ENCODE measurements around the gene NPLOC4.

Gene NPLOC4

GRCh38 chr17:81607431-81607830 is 29.5 kb downstream of the NPLOC4 start:
- H3K27me3 ChIP-seq (ENCODE audit: insufficient read depth, low read length, poor library complexity, severe bottlenecking) = no peaks in the 10 kb centered on the region
- H4K20me1 ChIP-seq (ENCODE audit: insufficient read depth, low read length, poor library complexity, severe bottlenecking) = no peaks in the 10 kb centered on the region
- H3K4me2 ChIP-seq (ENCODE audit: low read depth, low read length, poor library complexity, severe bottlenecking) = no peak overlapping the region
- H3K79me2 ChIP-seq (ENCODE audit: insufficient read depth, low read length) = 0 out of 2 replicates have a peak, but pooled peaks cover 5% of the 10 kb centered on the region
- H3K9me3 ChIP-seq (ENCODE audit: insufficient read depth, low read depth, low read length) = no peaks in the 10 kb centered on the region
- no peak overlapping the region for H3K9ac ChIP-seq (ENCODE audit: low read depth, low read length, poor library complexity, severe bottlenecking)
- no peak overlapping the region for H3K4me3 ChIP-seq (ENCODE audit: low read length, poor library complexity, severe bottlenecking)
- no peaks in the 10 kb centered on the region for H3K9me2 ChIP-seq (replicated peaks; ENCODE audit: low read depth, low read length)
- H3F3A ChIP-seq (ENCODE audit: low read depth) = no peaks in the 10 kb centered on the region
- peaks cover 78% of the 10 kb centered on the region for H3K36me3 ChIP-seq (ENCODE audit: insufficient read depth, low read length)
- TF ChIP-seq CTCF (conservative IDR thresholded peaks at IDR 0.05; ENCODE audit: low read length) (no peak), EZH2phosphoT487 (IDR thresholded peaks at IDR 0.05; ENCODE audit: borderline replicate concordance) (no peak)
- H2AFZ ChIP-seq (ENCODE audit: low read length) = no peak overlapping the region
- H3K4me1 ChIP-seq (ENCODE audit: insufficient read depth, low read length, poor library complexity, severe bottlenecking) = no peaks in the 10 kb centered on the region

- H3K9ac ChIP-seq (ENCODE audit: low read depth, low read length, poor library complexity, severe bottlenecking) = no peak overlapping the region
- H4K20me1 ChIP-seq (ENCODE audit: insufficient read depth, low read length, poor library complexity, severe bottlenecking) = no peaks in the 10 kb centered on the region
- H3K79me2 ChIP-seq (ENCODE audit: insufficient read depth, low read length) = no peaks in the 10 kb centered on the region
- H3K4me3 ChIP-seq (ENCODE audit: low read length, poor library complexity, severe bottlenecking) = no peak overlapping the region
- no peaks in the 10 kb centered on the region for H3K9me3 ChIP-seq (ENCODE audit: insufficient read depth, low read depth, low read length)
- no peak overlapping the region for H2AFZ ChIP-seq (ENCODE audit: low read length)
- H3F3A ChIP-seq (ENCODE audit: low read depth) = no peaks in the 10 kb centered on the region
- H3K4me2 ChIP-seq (ENCODE audit: low read depth, low read length, poor library complexity, severe bottlenecking) = no peak overlapping the region
- TF ChIP-seq EZH2phosphoT487 (IDR thresholded peaks at IDR 0.05; ENCODE audit: borderline replicate concordance) (no peak), CTCF (conservative IDR thresholded peaks at IDR 0.05; ENCODE audit: low read length) (no peak)
- no peaks in the 10 kb centered on the region for H3K27me3 ChIP-seq (ENCODE audit: insufficient read depth, low read length, poor library complexity, severe bottlenecking)
- H3K9me2 ChIP-seq (replicated peaks; ENCODE audit: low read depth, low read length) = no peaks in the 10 kb centered on the region
- H3K36me3 ChIP-seq (ENCODE audit: insufficient read depth, low read length) = peaks cover 84% of the 10 kb centered on the region
- H3K4me1 ChIP-seq (ENCODE audit: insufficient read depth, low read length, poor library complexity, severe bottlenecking) = no peaks in the 10 kb centered on the region
These were observed 32.9 kb downstream of the NPLOC4 start for GRCh38 chr17:81603846-81604610.

- Histone ChIP-seq H3K4me1 (ENCODE audit: insufficient read depth, low read length, poor library complexity, severe bottlenecking) (no peaks in the 10 kb centered on the region), H3K36me3 (ENCODE audit: insufficient read depth, low read length) (peaks cover 76% of the 10 kb centered on the region)
These were observed 35.3 kb downstream of the NPLOC4 start for GRCh38 chr17:81601525-81602120.

More at GRCh38 chr17:81601525-81602120, 35.3 kb downstream of the NPLOC4 start:
- H3K79me2 ChIP-seq (ENCODE audit: insufficient read depth, low read length) = no peaks in the 10 kb centered on the region
- no peak overlapping the region for H3K4me3 ChIP-seq (ENCODE audit: low read length, poor library complexity, severe bottlenecking)
- H4K20me1 ChIP-seq (ENCODE audit: insufficient read depth, low read length, poor library complexity, severe bottlenecking) = no peaks in the 10 kb centered on the region
- H3K4me2 ChIP-seq (ENCODE audit: low read depth, low read length, poor library complexity, severe bottlenecking) = no peak overlapping the region
- H2AFZ ChIP-seq (ENCODE audit: low read length) = no peak overlapping the region
- TF ChIP-seq CTCF (conservative IDR thresholded peaks at IDR 0.05; ENCODE audit: low read length) = peak; percentile 91
- TF ChIP-seq EZH2phosphoT487 (IDR thresholded peaks at IDR 0.05; ENCODE audit: borderline replicate concordance) = no peak
- H3K27me3 ChIP-seq (ENCODE audit: insufficient read depth, low read length, poor library complexity, severe bottlenecking) = no peaks in the 10 kb centered on the region
- H3K9me2 ChIP-seq (replicated peaks; ENCODE audit: low read depth, low read length) = no peaks in the 10 kb centered on the region
- H3K9ac ChIP-seq (ENCODE audit: low read depth, low read length, poor library complexity, severe bottlenecking) = no peak overlapping the region
- no peaks in the 10 kb centered on the region for H3F3A ChIP-seq (ENCODE audit: low read depth)
- no peaks in the 10 kb centered on the region for H3K9me3 ChIP-seq (ENCODE audit: insufficient read depth, low read depth, low read length)

Data from Loucy (cell line).